ENCODE measurements around the gene POLD1. TPM values are rescaled to one million over a fixed set of nuclear protein-coding genes. Genes with fewer than 3 reads are reported as not detected.
"Not testable (repeated sequence)": the region's sequence is repeated elsewhere in the genome, so short reads cannot be mapped to it uniquely, and the experiment has no call there.

The POLD1 gene
- total and polyA plus RNA-seq, 10 donors, result 26.5 to 66.6 (median 34.2) TPM

DNA sequence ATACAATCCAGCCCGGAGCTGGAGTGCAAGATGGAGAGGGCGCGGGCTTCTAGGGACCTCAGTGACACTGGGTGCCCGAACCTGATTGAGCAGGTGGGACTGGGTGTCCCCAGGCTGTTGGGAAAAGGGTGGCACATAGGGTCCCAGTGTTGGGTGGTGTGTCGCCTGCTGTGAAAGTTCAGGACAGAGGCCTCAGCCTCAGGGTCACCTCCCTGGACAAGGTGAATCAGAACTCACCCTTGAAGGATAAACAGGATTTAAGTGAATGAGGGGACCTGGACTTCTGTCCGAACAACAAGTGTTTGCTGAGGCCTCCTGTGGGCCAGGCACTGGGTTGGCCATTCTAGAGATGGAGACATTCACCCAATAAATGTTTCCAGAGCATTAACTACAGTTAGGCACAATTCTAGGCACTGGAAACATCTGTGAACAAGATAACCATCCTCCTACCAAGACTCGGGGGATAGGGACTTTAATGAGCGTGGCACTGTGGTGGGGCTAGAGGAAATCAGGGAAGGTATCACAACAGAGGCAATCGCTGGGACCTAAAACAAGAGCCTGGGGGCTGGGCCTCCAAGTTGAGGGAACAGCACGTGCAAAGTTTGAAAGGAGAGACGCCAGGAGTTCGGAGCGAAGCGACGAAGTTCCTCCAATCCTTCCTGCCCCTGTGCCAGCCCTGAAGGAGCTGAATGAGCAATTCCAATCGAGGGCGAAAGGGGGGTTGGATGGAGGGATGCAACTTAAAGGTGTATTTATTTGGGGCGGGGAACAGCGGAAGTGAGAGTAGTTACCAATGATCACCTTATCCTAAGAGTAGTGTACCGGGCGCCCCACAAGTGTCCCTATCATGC, 921 bp upstream of the POLD1 start:
- DNase-seq, result no peak
- H3K36me3 ChIP-seq, result peaks cover 3 to 69% (median 48%) of the 10 kb centered on the region in 6 donors
- intact Hi-C loops (cut with DNase I; ENCODE audit: low total_unique reads), result no loop called here
- peak overlapping the region; percentile 61 to 94 (median 88) for H3K27ac ChIP-seq
- H3K4me1 ChIP-seq, result peaks cover 6 to 81% (median 43%) of the 10 kb centered on the region in 6 donors
- H3K4me3 ChIP-seq, result peak overlapping the region in 6 of 8 donors; percentile 55 to 88 (median 68)
- H3K27me3 ChIP-seq (replicated peaks in 1 of 7), result no peaks in the 10 kb centered on the region
- H3K9me3 ChIP-seq, result no peaks in the 10 kb centered on the region
- 60 to 65% (median 64%) methylated on average over 21 of the region's 21 CpGs for WGBS, 5 donors
- TF ChIP-seq POLR2AphosphoS5 (IDR thresholded peaks at IDR 0.05), result no peak
- TF ChIP-seq, protein P1, sequence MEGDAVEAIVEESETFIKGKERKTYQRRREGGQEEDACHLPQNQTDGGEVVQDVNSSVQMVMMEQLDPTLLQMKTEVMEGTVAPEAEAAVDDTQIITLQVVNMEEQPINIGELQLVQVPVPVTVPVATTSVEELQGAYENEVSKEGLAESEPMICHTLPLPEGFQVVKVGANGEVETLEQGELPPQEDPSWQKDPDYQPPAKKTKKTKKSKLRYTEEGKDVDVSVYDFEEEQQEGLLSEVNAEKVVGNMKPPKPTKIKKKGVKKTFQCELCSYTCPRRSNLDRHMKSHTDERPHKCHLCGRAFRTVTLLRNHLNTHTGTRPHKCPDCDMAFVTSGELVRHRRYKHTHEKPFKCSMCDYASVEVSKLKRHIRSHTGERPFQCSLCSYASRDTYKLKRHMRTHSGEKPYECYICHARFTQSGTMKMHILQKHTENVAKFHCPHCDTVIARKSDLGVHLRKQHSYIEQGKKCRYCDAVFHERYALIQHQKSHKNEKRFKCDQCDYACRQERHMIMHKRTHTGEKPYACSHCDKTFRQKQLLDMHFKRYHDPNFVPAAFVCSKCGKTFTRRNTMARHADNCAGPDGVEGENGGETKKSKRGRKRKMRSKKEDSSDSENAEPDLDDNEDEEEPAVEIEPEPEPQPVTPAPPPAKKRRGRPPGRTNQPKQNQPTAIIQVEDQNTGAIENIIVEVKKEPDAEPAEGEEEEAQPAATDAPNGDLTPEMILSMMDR (IDR thresholded peaks at IDR 0.05 in 8 of 11, conservative IDR thresholded peaks at IDR 0.05 in 3 of 11), result no peak
- no peak for TF ChIP-seq POLR2A (IDR thresholded peaks at IDR 0.05)

DNA sequence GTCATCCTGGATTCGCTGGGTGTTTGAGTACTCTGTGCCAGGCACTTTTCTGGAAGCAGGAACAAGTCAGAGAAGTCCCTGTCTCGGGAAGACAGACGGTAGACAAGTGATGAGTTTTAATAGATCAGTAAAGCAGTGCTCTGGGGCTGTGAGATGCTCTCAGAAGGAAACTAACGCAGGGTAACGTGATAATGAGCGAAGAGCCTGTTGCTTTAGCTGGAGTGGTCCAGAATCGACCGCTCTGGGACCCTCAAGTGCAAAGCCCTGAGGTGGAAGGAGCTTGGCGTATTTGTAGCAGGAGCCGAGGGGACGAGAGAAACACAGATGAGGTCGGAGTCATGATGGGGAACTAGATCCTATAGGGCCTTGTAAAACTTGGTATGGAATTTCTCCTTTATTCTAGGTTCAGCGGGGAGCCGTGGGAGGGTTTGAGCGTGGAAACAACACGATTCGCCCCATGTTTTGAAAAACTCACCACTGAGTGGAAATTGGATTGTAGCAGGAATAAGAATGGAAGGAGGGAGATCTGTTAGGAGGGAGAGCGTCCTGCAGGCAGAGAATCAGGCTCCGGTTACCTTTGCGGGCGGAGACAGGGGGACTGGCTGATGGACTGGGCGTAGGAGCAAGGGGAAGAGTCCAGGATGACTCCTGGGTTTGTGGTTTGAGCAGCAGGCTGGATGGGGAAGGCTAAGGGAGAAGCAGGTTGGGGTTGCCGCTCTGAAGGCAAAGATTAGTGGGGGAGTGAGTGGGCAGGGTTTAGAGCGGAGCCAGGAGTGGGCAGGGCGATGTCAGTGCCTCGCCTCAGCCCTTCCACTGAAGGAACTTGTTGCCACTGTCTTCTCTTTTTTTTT, 763 bp downstream of the POLD1 start:
- intact Hi-C loops (cut with DNase I; ENCODE audit: low total_unique reads), result no loop called here
- Histone ChIP-seq H3K4me1 (peaks cover 6 to 64% (median 38%) of the 10 kb centered on the region in 6 donors), H3K27me3 (replicated peaks in 1 of 7) (no peaks in the 10 kb centered on the region), H3K9me3 (no peaks in the 10 kb centered on the region), H3K4me3 (peak overlapping the region; percentile 41 to 88 (median 66)), H3K36me3 (peaks cover 3 to 52% (median 31%) of the 10 kb centered on the region in 6 donors), H3K27ac (peak overlapping the region; percentile 38 to 94 (median 88))
- 16 to 21% (median 20%) methylated on average over 25 to 26 of the region's 26 CpGs for WGBS, 5 donors
- DNase-seq, result no peak
- TF ChIP-seq, protein P1 (IDR thresholded peaks at IDR 0.05 in 8 of 11, conservative IDR thresholded peaks at IDR 0.05 in 3 of 11), result no peak
- no peak for TF ChIP-seq POLR2AphosphoS5 (IDR thresholded peaks at IDR 0.05)
- no peak for TF ChIP-seq POLR2A (IDR thresholded peaks at IDR 0.05)

DNA sequence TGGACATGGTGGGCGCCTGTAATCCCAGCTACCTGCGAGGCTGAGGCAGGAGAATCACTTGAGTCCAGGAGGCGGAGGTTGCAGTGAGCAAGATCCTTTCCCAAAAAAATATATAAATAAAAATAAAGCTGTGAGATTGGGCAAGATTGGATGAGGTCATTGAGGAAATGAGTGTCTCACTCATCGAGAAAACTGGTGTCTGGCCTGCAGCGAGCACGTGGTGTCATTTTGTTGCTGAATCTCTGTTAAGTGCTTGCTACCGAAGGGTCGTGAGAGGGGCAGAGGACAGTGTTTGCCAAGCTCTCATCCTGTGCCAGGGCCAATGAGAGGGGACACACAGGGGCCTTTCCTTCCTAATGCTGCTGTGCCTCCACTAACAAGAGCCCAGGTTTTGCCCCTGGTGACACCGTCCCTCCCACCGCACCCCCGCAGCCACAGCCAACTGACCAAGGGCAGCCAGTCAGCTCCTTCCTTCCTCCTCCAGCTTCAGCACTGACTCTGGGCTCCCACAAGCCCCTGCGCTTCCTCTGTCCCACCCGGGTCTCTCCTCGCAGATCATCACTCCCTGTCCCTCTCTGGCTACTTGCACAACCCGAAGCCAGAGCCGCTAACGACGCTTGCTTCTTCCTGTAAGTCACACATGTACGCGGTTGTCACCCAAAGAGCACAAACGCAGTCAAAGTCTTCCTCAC, 3.2 kb downstream of the POLD1 start:
- Histone ChIP-seq H3K4me1 (peaks cover 6 to 52% (median 32%) of the 10 kb centered on the region in 6 donors), H3K27me3 (replicated peaks in 1 of 7) (no peaks in the 10 kb centered on the region), H3K9me3 (no peaks in the 10 kb centered on the region), H3K27ac (peak overlapping the region in 5 of 8 donors; percentile 51 to 90 (median 75)), H3K4me3 (peak overlapping the region in 1 of 8 donors; percentile 40), H3K36me3 (peaks cover 0 to 42% (median 7%) of the 10 kb centered on the region in 6 donors)
- no peak for DNase-seq
- 41 to 78% (median 65%) methylated on average over 17 to 21 of the region's 21 CpGs for WGBS, 5 donors
- intact Hi-C loops (cut with DNase I; ENCODE audit: low total_unique reads), result no loop called here
- no peak for TF ChIP-seq POLR2A (IDR thresholded peaks at IDR 0.05)
- peak; percentile 30 to 52 (median 39) for TF ChIP-seq POLR2AphosphoS5 (IDR thresholded peaks at IDR 0.05)

DNA sequence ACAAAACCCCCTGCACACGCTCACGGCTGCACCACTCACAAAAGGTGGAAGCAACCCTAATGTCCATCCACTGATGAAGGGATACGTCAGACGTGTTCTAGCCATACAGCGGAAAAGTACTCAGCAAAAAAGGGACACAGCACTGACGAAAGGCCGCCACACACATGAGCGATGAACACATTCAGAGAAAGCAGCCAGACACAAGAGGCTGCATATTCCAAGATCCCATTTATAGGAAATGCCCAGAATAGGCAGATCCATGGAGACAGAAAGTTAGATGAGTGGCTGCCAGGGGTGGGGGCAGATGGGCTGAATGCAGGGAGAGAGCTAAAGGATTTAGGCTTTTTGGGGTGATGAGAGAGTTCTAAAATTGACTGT, 3.7 kb downstream of the POLD1 start:
- no peak for DNase-seq
- no peaks in the 10 kb centered on the region for H3K27me3 ChIP-seq (replicated peaks in 1 of 7)
- H3K36me3 ChIP-seq, result peaks cover 0 to 42% (median 2%) of the 10 kb centered on the region in 6 donors
- H3K9me3 ChIP-seq, result no peaks in the 10 kb centered on the region
- H3K4me1 ChIP-seq, result peaks cover 6 to 52% (median 32%) of the 10 kb centered on the region in 6 donors
- H3K4me3 ChIP-seq, result peak overlapping the region in 1 of 8 donors; percentile 40
- intact Hi-C loops (cut with DNase I; ENCODE audit: low total_unique reads), result no loop called here
- 69 to 90% (median 75%) methylated on average over 8 of the region's 8 CpGs for WGBS, 5 donors
- no peak for TF ChIP-seq POLR2AphosphoS5 (IDR thresholded peaks at IDR 0.05)
- TF ChIP-seq, protein P1 (IDR thresholded peaks at IDR 0.05 in 8 of 11, conservative IDR thresholded peaks at IDR 0.05 in 3 of 11), result no peak
- TF ChIP-seq POLR2A (IDR thresholded peaks at IDR 0.05), result no peak
- H3K27ac ChIP-seq, result peak overlapping the region in 5 of 8 donors; percentile 51 to 90 (median 75)

DNA sequence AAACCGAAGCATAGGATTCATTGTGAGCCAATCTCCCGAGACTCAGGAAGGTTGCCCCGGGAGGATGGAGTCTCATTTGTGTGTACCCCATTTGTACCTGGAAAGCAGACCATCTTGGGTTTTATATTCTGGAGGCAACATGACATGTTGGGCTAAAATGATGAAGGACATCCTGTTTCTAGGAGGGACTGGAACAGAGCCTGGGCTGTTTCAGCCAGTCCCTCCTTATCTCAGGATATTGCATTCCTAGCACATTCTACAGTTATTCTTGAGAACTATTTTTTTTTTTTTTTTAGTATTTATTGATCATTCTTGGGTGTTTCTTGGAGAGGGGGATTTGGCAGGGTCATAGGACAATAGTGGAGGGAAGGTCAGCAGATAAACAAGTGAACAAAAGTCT, 6.1 kb downstream of the POLD1 start:
- H3K27me3 ChIP-seq (replicated peaks in 1 of 7); H3K9me3 ChIP-seq; DNase-seq; H3K27ac ChIP-seq; intact Hi-C loops (cut with DNase I; ENCODE audit: low total_unique reads); H3K4me3 ChIP-seq: not testable (repeated sequence)
- H3K4me1 ChIP-seq, result peaks cover 0 to 29% (median 16%) of the 10 kb centered on the region in 6 donors
- WGBS, 5 donors, result 87 to 91% (median 91%) methylated on average over 3 of the region's 3 CpGs
- peaks cover 0 to 53% (median 0%) of the 10 kb centered on the region in 6 donors for H3K36me3 ChIP-seq

DNA sequence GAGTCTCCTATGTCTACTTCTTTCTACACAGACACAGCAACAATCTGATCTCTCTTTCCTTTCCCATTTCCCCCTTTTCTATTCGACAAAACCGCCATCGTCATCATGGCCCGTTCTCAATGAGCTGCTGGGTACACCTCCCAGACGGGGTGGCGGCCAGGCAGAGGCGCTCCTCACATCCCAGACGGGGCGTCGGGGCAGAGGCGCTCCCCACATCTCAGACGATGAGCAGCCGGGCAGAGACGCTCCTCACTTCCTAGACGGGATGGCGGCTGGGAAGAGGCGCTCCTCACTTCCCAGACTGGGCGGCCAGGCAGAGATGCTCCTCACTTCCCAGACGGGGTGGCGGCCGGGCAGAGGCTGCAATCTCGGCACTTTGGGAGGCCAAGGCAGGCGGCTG, 6.8 kb downstream of the POLD1 start:
- H3K4me3 ChIP-seq; H3K27ac ChIP-seq; intact Hi-C loops (cut with DNase I; ENCODE audit: low total_unique reads); H3K27me3 ChIP-seq (replicated peaks in 1 of 7); DNase-seq; H3K9me3 ChIP-seq: not testable (repeated sequence)
- 92 to 95% (median 94%) methylated on average over 21 to 22 of the region's 23 CpGs for WGBS, 5 donors
- peaks cover 0 to 22% (median 10%) of the 10 kb centered on the region in 6 donors for H3K4me1 ChIP-seq
- H3K36me3 ChIP-seq, result peaks cover 0 to 53% (median 0%) of the 10 kb centered on the region in 6 donors
